ENCODE results near the gene SCN11A. TPM values are rescaled to one million over a fixed set of nuclear protein-coding genes. Genes with fewer than 3 reads are reported as not detected.

The SCN11A gene
- total and polyA plus RNA-seq, 2 of the 13 experiments (the other 11 are each of a cell fraction or from before 2014, with no cell fraction given) = 0.02 to 0.11 TPM

DNA sequence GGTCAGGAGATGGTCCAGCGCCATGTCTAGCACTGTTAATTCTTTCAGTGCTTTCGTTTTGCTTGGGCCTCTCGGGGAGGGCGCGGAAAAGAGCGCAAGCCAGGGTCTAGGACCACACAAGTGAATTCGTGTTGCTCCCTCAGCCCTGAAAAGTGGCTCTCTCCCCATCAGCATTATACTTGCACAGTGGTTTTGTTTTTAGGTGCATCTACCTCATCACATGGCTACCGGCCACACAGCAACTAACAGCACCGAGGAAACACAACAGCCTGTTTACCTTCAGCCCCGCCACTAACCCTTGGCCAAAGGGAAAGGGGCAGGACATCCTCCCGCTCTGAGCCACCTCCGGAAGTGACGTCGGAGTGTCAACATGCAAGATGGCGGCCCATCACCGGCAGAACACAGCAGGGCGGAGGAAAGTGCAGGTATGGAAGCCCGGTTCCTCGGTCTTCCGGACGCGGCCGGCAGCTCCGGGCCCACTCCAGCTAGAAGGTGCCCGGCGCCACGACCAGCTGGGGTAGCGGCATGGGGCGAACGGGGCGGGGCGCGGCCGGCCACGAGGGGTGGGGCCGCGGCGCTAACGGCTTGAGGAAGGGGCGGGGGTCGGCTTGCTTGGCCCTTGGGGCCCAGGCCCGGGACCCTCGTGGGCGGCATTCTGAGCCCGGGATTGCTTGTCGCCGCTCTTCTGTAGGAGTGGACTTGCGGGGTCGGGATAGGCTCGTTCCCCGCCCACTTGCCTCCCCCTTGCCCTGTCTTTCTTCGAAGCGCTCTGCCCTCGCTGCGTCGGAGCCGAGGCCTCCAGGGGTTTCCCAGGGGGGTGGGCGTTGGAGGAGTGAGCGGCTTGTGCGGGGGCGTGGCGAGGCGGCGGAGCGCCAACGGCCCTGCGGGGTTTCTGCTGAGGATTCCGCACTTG lies at the start of gene SCN11A, which contains the start of gene WDR48 (continued):
- TF ChIP-seq, protein P1, sequence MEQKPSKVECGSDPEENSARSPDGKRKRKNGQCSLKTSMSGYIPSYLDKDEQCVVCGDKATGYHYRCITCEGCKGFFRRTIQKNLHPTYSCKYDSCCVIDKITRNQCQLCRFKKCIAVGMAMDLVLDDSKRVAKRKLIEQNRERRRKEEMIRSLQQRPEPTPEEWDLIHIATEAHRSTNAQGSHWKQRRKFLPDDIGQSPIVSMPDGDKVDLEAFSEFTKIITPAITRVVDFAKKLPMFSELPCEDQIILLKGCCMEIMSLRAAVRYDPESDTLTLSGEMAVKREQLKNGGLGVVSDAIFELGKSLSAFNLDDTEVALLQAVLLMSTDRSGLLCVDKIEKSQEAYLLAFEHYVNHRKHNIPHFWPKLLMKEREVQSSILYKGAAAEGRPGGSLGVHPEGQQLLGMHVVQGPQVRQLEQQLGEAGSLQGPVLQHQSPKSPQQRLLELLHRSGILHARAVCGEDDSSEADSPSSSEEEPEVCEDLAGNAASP (CRISPR knock-in tag; IDR thresholded peaks at IDR 0.05; ENCODE audit: borderline replicate concordance) = peak; percentile 47; the same call in 1 of the 2 replicates
- TF ChIP-seq, protein P2, sequence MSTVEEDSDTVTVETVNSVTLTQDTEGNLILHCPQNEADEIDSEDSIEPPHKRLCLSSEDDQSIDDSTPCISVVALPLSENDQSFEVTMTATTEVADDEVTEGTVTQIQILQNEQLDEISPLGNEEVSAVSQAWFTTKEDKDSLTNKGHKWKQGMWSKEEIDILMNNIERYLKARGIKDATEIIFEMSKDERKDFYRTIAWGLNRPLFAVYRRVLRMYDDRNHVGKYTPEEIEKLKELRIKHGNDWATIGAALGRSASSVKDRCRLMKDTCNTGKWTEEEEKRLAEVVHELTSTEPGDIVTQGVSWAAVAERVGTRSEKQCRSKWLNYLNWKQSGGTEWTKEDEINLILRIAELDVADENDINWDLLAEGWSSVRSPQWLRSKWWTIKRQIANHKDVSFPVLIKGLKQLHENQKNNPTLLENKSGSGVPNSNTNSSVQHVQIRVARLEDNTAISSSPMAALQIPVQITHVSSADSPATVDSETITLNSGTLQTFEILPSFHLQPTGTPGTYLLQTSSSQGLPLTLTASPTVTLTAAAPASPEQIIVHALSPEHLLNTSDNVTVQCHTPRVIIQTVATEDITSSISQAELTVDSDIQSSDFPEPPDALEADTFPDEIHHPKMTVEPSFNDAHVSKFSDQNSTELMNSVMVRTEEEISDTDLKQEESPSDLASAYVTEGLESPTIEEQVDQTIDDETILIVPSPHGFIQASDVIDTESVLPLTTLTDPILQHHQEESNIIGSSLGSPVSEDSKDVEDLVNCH (CRISPR knock-in tag; IDR thresholded peaks at IDR 0.05) = no peak
- TF ChIP-seq FLYWCH1 (CRISPR knock-in tag; IDR thresholded peaks at IDR 0.05) = peak; percentile 83; the same call in 1 of the 2 replicates
- TF ChIP-seq, protein P3, sequence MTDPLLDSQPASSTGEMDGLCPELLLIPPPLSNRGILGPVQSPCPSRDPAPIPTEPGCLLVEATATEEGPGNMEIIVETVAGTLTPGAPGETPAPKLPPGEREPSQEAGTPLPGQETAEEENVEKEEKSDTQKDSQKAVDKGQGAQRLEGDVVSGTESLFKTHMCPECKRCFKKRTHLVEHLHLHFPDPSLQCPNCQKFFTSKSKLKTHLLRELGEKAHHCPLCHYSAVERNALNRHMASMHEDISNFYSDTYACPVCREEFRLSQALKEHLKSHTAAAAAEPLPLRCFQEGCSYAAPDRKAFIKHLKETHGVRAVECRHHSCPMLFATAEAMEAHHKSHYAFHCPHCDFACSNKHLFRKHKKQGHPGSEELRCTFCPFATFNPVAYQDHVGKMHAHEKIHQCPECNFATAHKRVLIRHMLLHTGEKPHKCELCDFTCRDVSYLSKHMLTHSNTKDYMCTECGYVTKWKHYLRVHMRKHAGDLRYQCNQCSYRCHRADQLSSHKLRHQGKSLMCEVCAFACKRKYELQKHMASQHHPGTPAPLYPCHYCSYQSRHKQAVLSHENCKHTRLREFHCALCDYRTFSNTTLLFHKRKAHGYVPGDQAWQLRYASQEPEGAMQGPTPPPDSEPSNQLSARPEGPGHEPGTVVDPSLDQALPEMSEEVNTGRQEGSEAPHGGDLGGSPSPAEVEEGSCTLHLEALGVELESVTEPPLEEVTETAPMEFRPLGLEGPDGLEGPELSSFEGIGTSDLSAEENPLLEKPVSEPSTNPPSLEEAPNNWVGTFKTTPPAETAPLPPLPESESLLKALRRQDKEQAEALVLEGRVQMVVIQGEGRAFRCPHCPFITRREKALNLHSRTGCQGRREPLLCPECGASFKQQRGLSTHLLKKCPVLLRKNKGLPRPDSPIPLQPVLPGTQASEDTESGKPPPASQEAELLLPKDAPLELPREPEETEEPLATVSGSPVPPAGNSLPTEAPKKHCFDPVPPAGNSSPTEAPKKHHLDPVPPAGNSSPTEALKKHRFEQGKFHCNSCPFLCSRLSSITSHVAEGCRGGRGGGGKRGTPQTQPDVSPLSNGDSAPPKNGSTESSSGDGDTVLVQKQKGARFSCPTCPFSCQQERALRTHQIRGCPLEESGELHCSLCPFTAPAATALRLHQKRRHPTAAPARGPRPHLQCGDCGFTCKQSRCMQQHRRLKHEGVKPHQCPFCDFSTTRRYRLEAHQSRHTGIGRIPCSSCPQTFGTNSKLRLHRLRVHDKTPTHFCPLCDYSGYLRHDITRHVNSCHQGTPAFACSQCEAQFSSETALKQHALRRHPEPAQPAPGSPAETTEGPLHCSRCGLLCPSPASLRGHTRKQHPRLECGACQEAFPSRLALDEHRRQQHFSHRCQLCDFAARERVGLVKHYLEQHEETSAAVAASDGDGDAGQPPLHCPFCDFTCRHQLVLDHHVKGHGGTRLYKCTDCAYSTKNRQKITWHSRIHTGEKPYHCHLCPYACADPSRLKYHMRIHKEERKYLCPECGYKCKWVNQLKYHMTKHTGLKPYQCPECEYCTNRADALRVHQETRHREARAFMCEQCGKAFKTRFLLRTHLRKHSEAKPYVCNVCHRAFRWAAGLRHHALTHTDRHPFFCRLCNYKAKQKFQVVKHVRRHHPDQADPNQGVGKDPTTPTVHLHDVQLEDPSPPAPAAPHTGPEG (CRISPR knock-in tag; IDR thresholded peaks at IDR 0.05) = peak; percentile 60
- TF ChIP-seq HNF4A (CRISPR knock-in tag; IDR thresholded peaks at IDR 0.05) = peak; percentile 54
- TF ChIP-seq SNAI1 (CRISPR knock-in tag; IDR thresholded peaks at IDR 0.05; ENCODE audit: borderline replicate concordance) = no peak
- no peak for TF ChIP-seq REXO4 (CRISPR knock-in tag; IDR thresholded peaks at IDR 0.05; ENCODE audit: borderline replicate concordance)
- no peak for TF ChIP-seq ZNF180 (CRISPR knock-in tag; IDR thresholded peaks at IDR 0.05; ENCODE audit: borderline replicate concordance, low read depth)
- TF ChIP-seq CREB1 (IDR thresholded peaks at IDR 0.05) = peak; percentile 97
- TF ChIP-seq CREB1 (CRISPR knock-in tag; IDR thresholded peaks at IDR 0.05) = peak; percentile 99
- TF ChIP-seq KAT8 (CRISPR knock-in tag; IDR thresholded peaks at IDR 0.05) = peak; percentile 95
- TF ChIP-seq ZBTB38 (CRISPR knock-in tag; IDR thresholded peaks at IDR 0.05) = peak; percentile 97
- TF ChIP-seq FOXA1 (IDR thresholded peaks at IDR 0.05) = peak; percentile 81
- peak; percentile 100 for TF ChIP-seq FOXA1 (CRISPR knock-in tag; IDR thresholded peaks at IDR 0.05)
- TF ChIP-seq, protein P4, sequence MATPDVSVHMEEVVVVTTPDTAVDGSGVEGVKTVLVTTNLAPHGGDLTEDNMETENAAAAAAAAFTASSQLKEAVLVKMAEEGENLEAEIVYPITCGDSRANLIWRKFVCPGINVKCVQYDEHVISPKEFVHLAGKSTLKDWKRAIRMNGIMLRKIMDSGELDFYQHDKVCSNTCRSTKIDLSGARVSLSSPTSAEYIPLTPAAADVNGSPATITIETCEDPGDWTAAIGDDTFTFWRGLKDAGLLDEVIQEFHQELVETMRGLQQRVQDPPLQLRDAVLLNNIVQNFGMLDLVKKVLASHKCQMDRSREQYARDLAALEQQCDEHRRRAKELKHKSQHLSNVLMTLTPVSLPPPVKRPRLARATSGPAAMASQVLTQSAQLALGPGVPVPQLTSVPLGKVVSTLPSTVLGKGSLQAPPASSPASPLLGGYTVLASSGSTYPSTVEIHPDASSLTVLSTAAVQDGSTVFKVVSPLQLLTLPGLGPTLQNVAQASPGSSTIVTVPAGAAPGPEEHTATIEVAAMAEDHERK (CRISPR knock-in tag; IDR thresholded peaks at IDR 0.05; ENCODE audit: low read depth) = no peak
- TF ChIP-seq POGZ (CRISPR knock-in tag; IDR thresholded peaks at IDR 0.05) = peak; percentile 80; the same call in 1 of the 2 replicates
